Endodermal cell (in vitro differentiated cells): Measurements from ENCODE around the gene OR2M3. TPM values are rescaled to one million over a fixed set of nuclear protein-coding genes. Genes with fewer than 3 reads are reported as not detected.

ENCODE experiments used
- DNase-seq: peaks from one replicate; pipeline ENCODE4 v3.0.0-alpha.2; 2017
- H3K27ac ChIP-seq: 2 replicates; pipeline ENCODE4 v1.5.1; 2013; ENCODE audit warnings: mild to moderate bottlenecking, low read depth, low read length, moderate library complexity
- H3K27me3 ChIP-seq: 2 replicates; pipeline ENCODE4 v1.6.1; 2013; ENCODE audit warnings: mild to moderate bottlenecking, low read length, moderate library complexity; ENCODE audit not compliant: insufficient read depth, control insufficient read depth, poor library complexity, severe bottlenecking
- H3K36me3 ChIP-seq: 2 replicates; pipeline ENCODE4 v1.7.0; 2013; ENCODE audit warnings: mild to moderate bottlenecking, low read length, moderate library complexity; ENCODE audit not compliant: control insufficient read depth, insufficient read depth
- H3K4me1 ChIP-seq: one replicate; pipeline ENCODE4 v1.7.0; 2013; ENCODE audit warnings: low read length; ENCODE audit not compliant: control insufficient read depth, insufficient read depth
- H3K4me3 ChIP-seq: 2 replicates; pipeline ENCODE4 v1.5.1; 2013; ENCODE audit warnings: mild to moderate bottlenecking, low read length, moderate library complexity
- H3K9ac ChIP-seq: 2 replicates; pipeline ENCODE4 v1.6.1; 2013; ENCODE audit warnings: mild to moderate bottlenecking, low read length, moderate library complexity; ENCODE audit not compliant: poor library complexity, severe bottlenecking; ENCODE audit errors: extremely low read depth
- H3K9me3 ChIP-seq: 2 replicates; pipeline ENCODE4 v1.6.1; 2013; ENCODE audit warnings: mild to moderate bottlenecking, low read length, moderate library complexity; ENCODE audit not compliant: control insufficient read depth
- H3K27ac Mint-ChIP-seq: 2 replicates; pipeline ENCODE4 v1.8.0; 2020; ENCODE audit warnings: mixed read lengths
- H3K27me3 Mint-ChIP-seq: 2 replicates; pipeline ENCODE4 v1.8.0; 2021; ENCODE audit warnings: mild to moderate bottlenecking, mixed read lengths; ENCODE audit not compliant: insufficient read depth
- H3K36me3 Mint-ChIP-seq: 2 replicates; pipeline ENCODE4 v1.8.0; 2020; ENCODE audit warnings: low read depth, mixed read lengths
- H3K4me1 Mint-ChIP-seq: 2 replicates; pipeline ENCODE4 v1.8.0; 2020; ENCODE audit warnings: mixed read lengths
- H3K4me3 Mint-ChIP-seq: 2 replicates; pipeline ENCODE4 v1.8.0; 2020; ENCODE audit warnings: mild to moderate bottlenecking, moderate library complexity, mixed read lengths
- H3K9me3 Mint-ChIP-seq: 2 replicates; pipeline ENCODE4 v1.8.0; 2020; ENCODE audit warnings: mild to moderate bottlenecking, mixed read lengths
- WGBS, 2 experiments: methylation state at CpG; one replicate each; pipeline versions ENCODE4 v1.1.5 to v1.1.7; 2013; ENCODE audit warnings: missing lambda C conversion rate in 2 of 2, mixed read lengths in 1 of 2; ENCODE audit not compliant: insufficient coverage in 1 of 2, insufficient read length in 1 of 2; 5-methylcytosine and 5-hydroxymethylcytosine counted together
- total RNA-seq, 2 donors: library from RNA; stranded (reverse); fragmentation: NEBNext Ultra II Directional in 1 of 2; extraction: Animal tissue kit (Norgen Biotek cat#: 25700) in 1 of 2; gene quantifications; 2 replicates in 1 of 2; 3 replicates in 1 of 2; pipeline ENCODE4 v1.2.1, GENCODE V29; 2021
- TF ChIP-seq, protein P1 (sequence below): fragments of 200-600 bp; sonication (generic); conservative IDR thresholded peaks from 2 replicates; pipeline ENCODE4 v1.5.0; 2021; ENCODE audit warnings: antibody characterized with exemption, mild to moderate bottlenecking

The OR2M3 gene
- total RNA-seq, 2 donors from 2014 or later: not detected

- no peak overlapping the region for H3K27ac Mint-ChIP-seq
- H3K4me1 Mint-ChIP-seq: no peaks in the 10 kb centered on the region
- Histone ChIP-seq H3K4me1 (no peaks in the 10 kb centered on the region), H3K9me3 (peaks cover 78% of the 10 kb centered on the region), H3K4me3 (no peak overlapping the region), H3K27ac (no peak overlapping the region), H3K9ac (no peak overlapping the region), H3K36me3 (no peaks in the 10 kb centered on the region), H3K27me3 (no peaks in the 10 kb centered on the region)
- no peaks in the 10 kb centered on the region for H3K36me3 Mint-ChIP-seq
- peaks cover 83% of the 10 kb centered on the region for H3K9me3 Mint-ChIP-seq
- TF ChIP-seq, protein P1, sequence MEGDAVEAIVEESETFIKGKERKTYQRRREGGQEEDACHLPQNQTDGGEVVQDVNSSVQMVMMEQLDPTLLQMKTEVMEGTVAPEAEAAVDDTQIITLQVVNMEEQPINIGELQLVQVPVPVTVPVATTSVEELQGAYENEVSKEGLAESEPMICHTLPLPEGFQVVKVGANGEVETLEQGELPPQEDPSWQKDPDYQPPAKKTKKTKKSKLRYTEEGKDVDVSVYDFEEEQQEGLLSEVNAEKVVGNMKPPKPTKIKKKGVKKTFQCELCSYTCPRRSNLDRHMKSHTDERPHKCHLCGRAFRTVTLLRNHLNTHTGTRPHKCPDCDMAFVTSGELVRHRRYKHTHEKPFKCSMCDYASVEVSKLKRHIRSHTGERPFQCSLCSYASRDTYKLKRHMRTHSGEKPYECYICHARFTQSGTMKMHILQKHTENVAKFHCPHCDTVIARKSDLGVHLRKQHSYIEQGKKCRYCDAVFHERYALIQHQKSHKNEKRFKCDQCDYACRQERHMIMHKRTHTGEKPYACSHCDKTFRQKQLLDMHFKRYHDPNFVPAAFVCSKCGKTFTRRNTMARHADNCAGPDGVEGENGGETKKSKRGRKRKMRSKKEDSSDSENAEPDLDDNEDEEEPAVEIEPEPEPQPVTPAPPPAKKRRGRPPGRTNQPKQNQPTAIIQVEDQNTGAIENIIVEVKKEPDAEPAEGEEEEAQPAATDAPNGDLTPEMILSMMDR: no peak
- no peak for DNase-seq
- H3K4me3 Mint-ChIP-seq: no peak overlapping the region
- 86% methylated on average over 1 of the region's 1 CpG; no CpG with 5 or more reads in 1 of the 2 experiments for WGBS, 2 experiments
- no peaks in the 10 kb centered on the region for H3K27me3 Mint-ChIP-seq
Observed at GRCh38 chr1:248225537-248225936, 28.5 kb downstream of the OR2M3 start.

DNA sequence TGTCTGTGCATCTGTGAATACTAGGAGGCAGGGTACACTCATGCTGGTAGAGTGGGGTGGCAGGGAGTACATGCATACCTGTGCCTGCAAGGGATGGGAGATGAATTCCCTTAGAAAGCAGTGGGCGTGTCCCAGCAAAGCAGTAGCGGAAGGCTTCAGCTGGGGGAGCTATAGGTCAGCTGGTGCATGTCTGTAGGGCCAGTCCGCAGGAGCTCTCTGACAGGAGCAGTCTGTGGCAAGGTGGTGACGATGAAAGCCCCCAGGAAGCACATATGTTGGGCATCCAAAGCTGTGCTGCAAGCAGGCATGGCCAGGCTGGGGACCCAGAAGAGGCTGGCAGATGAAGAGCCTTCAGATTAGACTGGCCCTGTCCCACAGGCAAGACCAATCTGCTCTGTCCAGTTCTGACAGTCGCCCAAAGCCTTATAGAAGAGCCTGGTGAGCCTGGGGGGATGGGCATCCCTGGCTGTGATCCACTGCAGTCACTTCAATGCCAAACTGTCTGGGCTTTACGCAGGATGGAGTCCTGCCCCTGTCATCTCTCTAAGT, 32.4 kb downstream of the OR2M3 start:
- no peak overlapping the region for H3K4me3 Mint-ChIP-seq
- Histone ChIP-seq H3K9me3 (peaks cover 84% of the 10 kb centered on the region), H3K27me3 (no peaks in the 10 kb centered on the region), H3K4me3 (no peak overlapping the region), H3K36me3 (no peaks in the 10 kb centered on the region), H3K9ac (no peak overlapping the region), H3K27ac (no peak overlapping the region), H3K4me1 (no peaks in the 10 kb centered on the region)
- TF ChIP-seq, protein P1: no peak
- H3K9me3 Mint-ChIP-seq: peaks cover 86% of the 10 kb centered on the region
- 46 to 74% methylated on average over 2 to 6 of the region's 6 CpGs for WGBS, 2 experiments
- DNase-seq: no peak
- H3K27me3 Mint-ChIP-seq: no peaks in the 10 kb centered on the region
- H3K27ac Mint-ChIP-seq: no peak overlapping the region
- no peaks in the 10 kb centered on the region for H3K36me3 Mint-ChIP-seq
- no peaks in the 10 kb centered on the region for H3K4me1 Mint-ChIP-seq

DNA sequence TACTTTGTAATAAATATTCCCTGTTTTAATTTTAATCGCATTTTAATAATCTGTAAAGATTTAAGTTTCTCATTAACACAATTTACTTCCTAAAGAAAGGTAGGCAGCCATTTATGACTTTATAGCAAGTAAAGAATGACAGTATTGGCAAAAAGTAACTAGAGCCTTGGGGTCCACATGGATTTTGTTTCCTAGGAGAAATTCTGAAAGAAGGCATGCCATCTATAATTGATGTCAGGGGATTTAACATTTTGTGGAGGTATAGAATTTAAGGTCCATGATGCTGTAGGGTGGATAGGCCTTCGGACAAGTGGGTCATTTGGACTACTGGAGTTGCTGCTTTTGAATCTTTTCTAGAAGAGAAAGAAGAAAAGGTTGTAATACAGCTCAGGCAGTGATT, 34.1 kb downstream of the OR2M3 start, which contains the start of gene OR2M4:
Gene OR2M4 (plus strand): TSS at position 301 of the 400 bp plus-strand sequence. CDS start 7,512 bp downstream, outside the sequence.
- no peaks in the 10 kb centered on the region for H3K36me3 Mint-ChIP-seq
- no peak within 1 kb of the TSS for H3K4me3 ChIP-seq
- H3K4me1 ChIP-seq: no peaks in the 10 kb centered on the region
- H3K36me3 ChIP-seq: no peaks in the 10 kb centered on the region
- 20 to 41% methylated on average over 1 of the region's 2 CpGs for WGBS, 2 experiments
- H3K27ac ChIP-seq: no peak within 1 kb of the TSS
- no peak within 1 kb of the TSS for H3K4me3 Mint-ChIP-seq
- TF ChIP-seq, protein P1: no peak
- H3K27me3 Mint-ChIP-seq: no peaks in the 10 kb centered on the region
- H3K9ac ChIP-seq: no peak within 1 kb of the TSS
- no peaks in the 10 kb centered on the region for H3K27me3 ChIP-seq
- no peak within 1 kb of the TSS for H3K27ac Mint-ChIP-seq
- peaks cover 86% of the 10 kb centered on the region for H3K9me3 ChIP-seq
- DNase-seq: no peak
- no peaks in the 10 kb centered on the region for H3K4me1 Mint-ChIP-seq
- peaks cover 89% of the 10 kb centered on the region for H3K9me3 Mint-ChIP-seq
